ENCODE results near the gene ATRIP. TPM values are rescaled to one million over a fixed set of nuclear protein-coding genes. Genes with fewer than 3 reads are reported as not detected.
A peak's percentile ranks its signal among the peaks of the same experiment; 100 is the strongest.

ATRIP gene
- total RNA-seq, 6 donors from 2014 or later: 5.1 to 10.5 (median 6.5) TPM

DNA sequence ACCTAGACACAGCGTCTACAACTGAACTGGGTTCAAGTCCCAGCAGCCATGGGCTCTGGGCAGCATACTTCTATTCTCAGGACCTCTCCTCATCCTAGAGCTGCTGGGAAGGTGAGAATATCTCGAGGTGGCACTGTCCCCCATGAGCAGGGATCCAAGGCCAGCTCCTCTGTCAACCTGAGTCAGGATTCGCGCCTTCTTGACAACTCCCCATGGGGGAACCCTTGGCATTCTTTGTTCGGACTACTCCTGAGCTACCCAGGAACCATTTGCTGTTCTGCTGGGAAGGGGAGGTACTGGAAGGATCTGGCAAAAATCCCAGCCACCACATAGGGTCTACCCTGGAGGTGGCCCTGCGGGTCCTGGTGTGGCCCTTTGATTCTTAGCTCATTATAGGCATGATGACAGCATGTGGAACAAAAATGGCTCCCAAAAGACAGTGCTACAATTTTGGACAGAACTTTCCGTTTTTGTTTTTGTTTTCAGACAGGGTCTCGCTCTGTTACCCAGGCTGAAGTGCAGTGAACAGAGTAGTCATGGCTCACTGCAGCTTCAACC lies 38.9 kb upstream of the ATRIP start:
- DNase-seq: peak in 1 of 2 donors; percentile 10
- no peak for TF ChIP-seq EP300 (IDR thresholded peaks at IDR 0.05)
- TF ChIP-seq CTCF (IDR thresholded peaks at IDR 0.05): no peak
- no peak for TF ChIP-seq POLR2A (IDR thresholded peaks at IDR 0.05)
- TF ChIP-seq POLR2AphosphoS5 (IDR thresholded peaks at IDR 0.05): no peak
- H3K27me3 ChIP-seq: no peaks in the 10 kb centered on the region
- H3K27ac ChIP-seq: no peak overlapping the region
- H3K4me3 ChIP-seq: no peak overlapping the region
- H3K4me1 ChIP-seq: no peaks in the 10 kb centered on the region
- H3K9me3 ChIP-seq: no peaks in the 10 kb centered on the region
- no peak for ATAC-seq (ENCODE audit: low FRiP score in 2 of 2)
- H3K36me3 ChIP-seq: peaks cover 8 to 88% (median 62%) of the 10 kb centered on the region in 4 donors
- 88 to 92% methylated on average over 4 to 8 of the region's 8 CpGs for WGBS, 2 donors

- H3K36me3 ChIP-seq: peaks cover 8 to 95% (median 70%) of the 10 kb centered on the region in 4 donors
- no peak for TF ChIP-seq POLR2A (IDR thresholded peaks at IDR 0.05)
- TF ChIP-seq EP300 (IDR thresholded peaks at IDR 0.05): no peak
- TF ChIP-seq CTCF (IDR thresholded peaks at IDR 0.05): no peak
- no peak for TF ChIP-seq POLR2AphosphoS5 (IDR thresholded peaks at IDR 0.05)
- ATAC-seq (ENCODE audit: low FRiP score in 2 of 2) (no peak), DNase-seq (peak in 1 of 2 donors; percentile 14)
- H3K4me1 ChIP-seq: no peaks in the 10 kb centered on the region
- H3K4me3 ChIP-seq: no peak overlapping the region
- H3K9me3 ChIP-seq: no peaks in the 10 kb centered on the region
- H3K27ac ChIP-seq: no peak overlapping the region
- H3K27me3 ChIP-seq: no peaks in the 10 kb centered on the region
- 83 to 88% methylated on average over 2 to 4 of the region's 4 CpGs for WGBS, 2 donors
These were observed 37.7 kb upstream of the ATRIP start for GRCh38 chr3:48408823-48409281.

- Histone ChIP-seq H3K9me3 (no peaks in the 10 kb centered on the region), H3K27me3 (no peaks in the 10 kb centered on the region), H3K4me3 (no peak overlapping the region), H3K27ac (no peak overlapping the region), H3K4me1 (no peaks in the 10 kb centered on the region), H3K36me3 (peaks cover 8 to 95% (median 74%) of the 10 kb centered on the region in 4 donors)
- TF ChIP-seq CTCF (IDR thresholded peaks at IDR 0.05): no peak
- TF ChIP-seq POLR2A (IDR thresholded peaks at IDR 0.05): no peak
- no peak for TF ChIP-seq EP300 (IDR thresholded peaks at IDR 0.05)
- no peak for TF ChIP-seq POLR2AphosphoS5 (IDR thresholded peaks at IDR 0.05)
- 94 to 96% methylated on average over 28 to 31 of the region's 31 CpGs for WGBS, 2 donors
- no peak for ATAC-seq (ENCODE audit: low FRiP score in 2 of 2)
- peak; percentile 17 to 70 for DNase-seq
These were observed 37.0 kb upstream of the ATRIP start for GRCh38 chr3:48409291-48410201.

GRCh38 chr3:48410205-48411040 lies 36.1 kb upstream of the ATRIP start:
- no peak for ATAC-seq (ENCODE audit: low FRiP score in 2 of 2)
- Histone ChIP-seq H3K27ac (no peak overlapping the region), H3K4me1 (no peaks in the 10 kb centered on the region), H3K4me3 (no peak overlapping the region), H3K27me3 (no peaks in the 10 kb centered on the region), H3K9me3 (no peaks in the 10 kb centered on the region), H3K36me3 (peaks cover 8 to 95% (median 76%) of the 10 kb centered on the region in 4 donors)
- TF ChIP-seq EP300 (IDR thresholded peaks at IDR 0.05) (no peak), POLR2A (IDR thresholded peaks at IDR 0.05) (no peak), POLR2AphosphoS5 (IDR thresholded peaks at IDR 0.05) (no peak), CTCF (IDR thresholded peaks at IDR 0.05) (no peak)
- WGBS, 2 donors: 81 to 92% methylated on average over 3 to 16 of the region's 16 CpGs
- DNase-seq: peak; percentile 10 to 51

Measured in upper lobe of left lung (tissue), 6 donors.